Pancreas (tissue), 10 donors: ENCODE measurements around the gene PTPRF. TPM values are rescaled to one million over a fixed set of nuclear protein-coding genes. Genes with fewer than 3 reads are reported as not detected.

Source experiments
- ATAC-seq, 4 donors: fragments of 200-7000 bp; cut with Tn5 transposase; one replicate each; pipeline versions ENCODE4 v1.8.0 to v1.9.1; 2020; ENCODE audit warnings: mild to moderate bottlenecking in 4 of 4, moderate library complexity in 4 of 4
- DNase-seq, 6 donors: peaks; one replicate each; pipeline ENCODE4 v3.0.0-alpha.2; 2020
- FAIRE-seq: peaks from 2 replicates; lab custom pipeline; 2012; peaks lifted over from hg19 to GRCh38; lab: Jason Lieb, UNC
- H3K27ac ChIP-seq, 4 donors: fragments of 200-600 bp; sonication (generic); 1 replicate in 3 of 4; 2 replicates in 1 of 4; pipeline versions ENCODE4 v1.5.0 to v1.8.0; 2020
- H3K27me3 ChIP-seq, 4 donors: fragments of 200-600 bp; one replicate each; pipeline ENCODE4 v1.8.0; 2021
- H3K36me3 ChIP-seq, 3 donors: fragments of 200-600 bp; sonication (generic) in 1 of 3; one replicate each; pipeline versions ENCODE4 v1.5.0 to v1.8.0; 2020 to 2021
- H3K4me1 ChIP-seq, 3 donors: fragments of 200-600 bp; one replicate each; pipeline ENCODE4 v1.8.0; 2021
- H3K4me3 ChIP-seq, 4 donors: fragments of 200-600 bp; sonication (generic) in 2 of 4; one replicate each; pipeline versions ENCODE4 v1.5.0 to v1.8.0; 2020 to 2021
- H3K9me3 ChIP-seq, 4 donors: fragments of 200-600 bp; one replicate each; pipeline ENCODE4 v1.8.0; 2021
- WGBS, 2 donors: extraction: QIAGEN DNeasy Blood & Tissue Kit; methylation state at CpG; one replicate each; pipeline ENCODE4 v1.1.7; 2013; 5-methylcytosine and 5-hydroxymethylcytosine counted together
- intact Hi-C, 3 donors: fragments of 100-400 bp; cut with DNase I; formaldehyde crosslinking; loops; one replicate each; pipeline versions ENCODE4 v1.11.1 to v1.14.2; 2022
- polyA plus RNA-seq, 2 donors: library from polyadenylated mRNA; stranded (reverse); fragments of 200-250 nt; gene quantifications; one replicate each; pipeline ENCODE4 v1.2.3, GENCODE V29; 2013
- total RNA-seq, 6 donors: library from RNA; stranded (reverse); fragmentation: NEBNext Ultra II Directional in 4 of 6; extraction: Animal tissue kit (Norgen Biotek cat#: 25700) in 4 of 6; gene quantifications; one replicate each; pipeline versions ENCODE4 v1.2.1 to v1.2.4, GENCODE V29; 2021 to 2023
- TF ChIP-seq, protein P1 (sequence below), 4 donors: fragments of 200-600 bp; sonication (generic) in 3 of 4; IDR thresholded peaks; one replicate each; pipeline versions ENCODE4 v1.5.0 to v1.8.0; 2021; ENCODE audit warnings: antibody characterized with exemption in 4 of 4
- donor health status: healthy with polysubstance abuse.
- donor health status: DM: no; HTN: no; CAD: no; lungs with moderate emphysema.
- donor health status: DM: no; HTN: no; CAD: no.
- donor health status: control.
- donor health status: control.
- donor health status: Bipolar disorder and iron deficiency.
- donor health status: DM: yes; HTN: yes; CAD: no.
- donor health status: DM: no; HTN: no; CAD: no.
- donor health status: DM: no; HTN: no; CAD: no.
- donor health status: DM: yes; HTN: yes; CAD: no.

The PTPRF gene
- total and polyA plus RNA-seq, 8 donors = 42.9 to 210 (median 129) TPM

DNA sequence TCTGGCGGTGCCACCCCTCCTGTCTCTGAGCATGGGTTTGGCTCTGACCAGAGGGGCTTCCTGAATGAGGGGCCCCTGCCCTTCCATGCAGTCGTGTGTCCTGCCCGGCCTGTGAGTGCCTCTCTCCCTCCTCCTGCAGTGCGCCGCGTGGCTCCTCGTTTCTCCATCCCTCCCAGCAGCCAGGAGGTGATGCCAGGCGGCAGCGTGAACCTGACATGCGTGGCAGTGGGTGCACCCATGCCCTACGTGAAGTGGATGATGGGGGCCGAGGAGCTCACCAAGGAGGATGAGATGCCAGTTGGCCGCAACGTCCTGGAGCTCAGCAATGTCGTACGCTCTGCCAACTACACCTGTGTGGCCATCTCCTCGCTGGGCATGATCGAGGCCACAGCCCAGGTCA lies 57.9 kb downstream of the PTPRF start:
- Histone ChIP-seq H3K9me3 (no peaks in the 10 kb centered on the region), H3K27ac (no peak overlapping the region), H3K4me3 (no peak overlapping the region), H3K27me3 (no peaks in the 10 kb centered on the region), H3K36me3 (peaks cover 0 to 34% (median 10%) of the 10 kb centered on the region in 3 donors), H3K4me1 (no peaks in the 10 kb centered on the region)
- ATAC-seq (no peak), DNase-seq (no peak), FAIRE-seq (no peak)
- intact Hi-C loops = no loop called here
- 92% methylated on average over 18 of the region's 18 CpGs for WGBS, 2 donors
- TF ChIP-seq, protein P1, sequence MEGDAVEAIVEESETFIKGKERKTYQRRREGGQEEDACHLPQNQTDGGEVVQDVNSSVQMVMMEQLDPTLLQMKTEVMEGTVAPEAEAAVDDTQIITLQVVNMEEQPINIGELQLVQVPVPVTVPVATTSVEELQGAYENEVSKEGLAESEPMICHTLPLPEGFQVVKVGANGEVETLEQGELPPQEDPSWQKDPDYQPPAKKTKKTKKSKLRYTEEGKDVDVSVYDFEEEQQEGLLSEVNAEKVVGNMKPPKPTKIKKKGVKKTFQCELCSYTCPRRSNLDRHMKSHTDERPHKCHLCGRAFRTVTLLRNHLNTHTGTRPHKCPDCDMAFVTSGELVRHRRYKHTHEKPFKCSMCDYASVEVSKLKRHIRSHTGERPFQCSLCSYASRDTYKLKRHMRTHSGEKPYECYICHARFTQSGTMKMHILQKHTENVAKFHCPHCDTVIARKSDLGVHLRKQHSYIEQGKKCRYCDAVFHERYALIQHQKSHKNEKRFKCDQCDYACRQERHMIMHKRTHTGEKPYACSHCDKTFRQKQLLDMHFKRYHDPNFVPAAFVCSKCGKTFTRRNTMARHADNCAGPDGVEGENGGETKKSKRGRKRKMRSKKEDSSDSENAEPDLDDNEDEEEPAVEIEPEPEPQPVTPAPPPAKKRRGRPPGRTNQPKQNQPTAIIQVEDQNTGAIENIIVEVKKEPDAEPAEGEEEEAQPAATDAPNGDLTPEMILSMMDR (IDR thresholded peaks at IDR 0.05) = no peak

DNA sequence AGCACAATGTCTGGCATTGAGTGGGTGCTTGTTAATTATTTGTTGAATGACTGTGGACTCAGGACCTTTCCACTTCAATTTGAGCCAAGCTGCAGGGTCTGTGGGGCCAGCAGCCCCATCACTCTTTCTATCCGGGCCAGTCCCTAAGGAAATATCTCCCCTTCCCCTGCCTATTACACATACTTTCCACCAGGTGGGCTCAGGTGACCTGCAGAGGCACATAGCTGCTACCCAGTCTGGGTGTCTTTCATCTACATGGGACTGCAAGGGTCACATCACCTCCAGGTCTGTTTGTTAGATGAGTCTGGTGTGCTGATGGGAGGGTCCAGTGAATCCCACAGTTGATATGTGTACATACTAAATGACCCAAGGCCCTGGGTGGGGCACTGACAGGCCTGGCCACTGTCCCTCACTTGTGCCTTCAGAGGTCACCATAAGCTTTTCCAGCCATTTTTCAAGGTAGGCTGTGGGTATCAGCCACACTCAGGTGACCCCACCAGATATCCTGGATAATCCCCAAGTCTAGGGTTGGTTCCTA lies 59.8 kb downstream of the PTPRF start:
- intact Hi-C loops = no loop called here
- Histone ChIP-seq H3K27ac (no peak overlapping the region), H3K27me3 (no peaks in the 10 kb centered on the region), H3K4me3 (no peak overlapping the region), H3K9me3 (no peaks in the 10 kb centered on the region), H3K4me1 (no peaks in the 10 kb centered on the region), H3K36me3 (peaks cover 0 to 34% (median 10%) of the 10 kb centered on the region in 3 donors)
- no peak for FAIRE-seq
- TF ChIP-seq, protein P1 (IDR thresholded peaks at IDR 0.05) = no peak
- DNase-seq = no peak
- ATAC-seq = no peak
- WGBS, 2 donors = 32 to 58% methylated on average over 1 of the region's 1 CpG

DNA sequence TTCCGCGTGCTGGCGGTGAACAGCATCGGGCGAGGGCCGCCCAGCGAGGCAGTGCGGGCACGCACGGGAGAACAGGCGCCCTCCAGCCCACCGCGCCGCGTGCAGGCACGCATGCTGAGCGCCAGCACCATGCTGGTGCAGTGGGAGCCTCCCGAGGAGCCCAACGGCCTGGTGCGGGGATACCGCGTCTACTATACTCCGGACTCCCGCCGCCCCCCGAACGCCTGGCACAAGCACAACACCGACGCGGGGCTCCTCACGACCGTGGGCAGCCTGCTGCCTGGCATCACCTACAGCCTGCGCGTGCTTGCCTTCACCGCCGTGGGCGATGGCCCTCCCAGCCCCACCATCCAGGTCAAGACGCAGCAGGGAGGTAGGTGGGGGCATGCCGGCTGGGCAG lies 60.5 kb downstream of the PTPRF start:
- no peaks in the 10 kb centered on the region for H3K27me3 ChIP-seq
- FAIRE-seq (no peak), DNase-seq (no peak), ATAC-seq (no peak)
- H3K9me3 ChIP-seq = no peaks in the 10 kb centered on the region
- 95 to 97% methylated on average over 39 of the region's 39 CpGs for WGBS, 2 donors
- intact Hi-C loops = no loop called here
- no peak overlapping the region for H3K4me3 ChIP-seq
- H3K4me1 ChIP-seq = no peaks in the 10 kb centered on the region
- TF ChIP-seq, protein P1 (IDR thresholded peaks at IDR 0.05) = no peak
- peaks cover 0 to 34% (median 10%) of the 10 kb centered on the region in 3 donors for H3K36me3 ChIP-seq
- H3K27ac ChIP-seq = no peak overlapping the region

DNA sequence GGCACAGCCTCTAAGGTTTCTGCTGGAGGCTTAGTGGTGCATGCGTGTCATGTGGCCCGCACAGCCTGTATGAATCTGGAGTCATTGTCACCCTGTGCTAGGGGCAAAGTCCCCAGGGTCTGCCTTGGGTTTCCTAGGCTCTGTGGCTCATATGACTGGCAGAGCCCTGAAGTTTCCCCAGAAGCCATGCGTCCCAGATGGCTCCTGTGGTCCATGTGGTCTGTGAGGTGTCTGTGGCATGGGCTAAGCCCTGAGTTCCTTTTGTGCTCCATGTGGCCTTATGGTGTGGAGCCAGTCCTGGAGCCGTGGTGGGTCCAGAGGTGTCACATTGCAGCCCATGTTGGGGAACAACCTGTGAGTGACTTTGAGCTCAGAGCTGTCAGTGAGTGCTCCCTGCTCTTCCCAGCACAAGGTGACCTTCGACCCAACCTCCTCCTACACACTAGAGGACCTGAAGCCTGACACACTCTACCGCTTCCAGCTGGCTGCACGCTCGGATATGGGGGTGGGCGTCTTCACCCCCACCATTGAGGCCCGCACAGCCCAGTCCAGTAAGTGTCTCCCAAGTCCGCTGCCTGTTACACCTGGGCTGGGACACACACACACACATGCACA lies 61.5 kb downstream of the PTPRF start:
- TF ChIP-seq, protein P1 (IDR thresholded peaks at IDR 0.05) = no peak
- Histone ChIP-seq H3K4me1 (no peaks in the 10 kb centered on the region), H3K27me3 (no peaks in the 10 kb centered on the region), H3K9me3 (no peaks in the 10 kb centered on the region), H3K4me3 (no peak overlapping the region), H3K36me3 (peaks cover 0 to 36% (median 10%) of the 10 kb centered on the region in 3 donors), H3K27ac (no peak overlapping the region)
- FAIRE-seq (no peak), DNase-seq (no peak), ATAC-seq (no peak)
- intact Hi-C loops = no loop called here
- WGBS, 2 donors = 93 to 95% methylated on average over 11 of the region's 11 CpGs
